B cell (primary cell): Measurements from ENCODE around the gene LBHD1. TPM values are rescaled to one million over a fixed set of nuclear protein-coding genes. Genes with fewer than 3 reads are reported as not detected.

Source experiments
- ATAC-seq: fragments of 200-7000 bp; cut with Tn5 transposase; one replicate; pipeline ENCODE4 v1.10.0; 2021; ENCODE audit warnings: low read depth, mild to moderate bottlenecking, moderate number of reproducible peaks, moderate library complexity
- CTCF ChIA-PET: fragments of 350-600 bp; sonication (Branson Sonifier 250); formaldehyde crosslinking; loops from one replicate; lab custom pipeline; 2021; ENCODE audit warnings: antibody characterized with exemption, inconsistent platforms; lab: Charles Lee
- POLR2A ChIA-PET: fragments of 350-600 bp; sonication (Branson Sonifier 250); formaldehyde crosslinking; loops from one replicate; lab custom pipeline; 2021; ENCODE audit warnings: antibody characterized with exemption; lab: Charles Lee
- DNase-seq: peaks from one replicate; pipeline ENCODE4 v3.0.0; 2013
- H2AFZ ChIP-seq: 2 replicates; pipeline ENCODE4 v1.6.1; 2012; ENCODE audit warnings: mild to moderate bottlenecking, low read depth, low read length; ENCODE audit not compliant: insufficient read depth, poor library complexity, severe bottlenecking
- H3K27ac ChIP-seq, 2 donors: 1 replicate in 1 of 2; 2 replicates in 1 of 2; pipeline ENCODE4 v1.5.1; 2012 to 2013; ENCODE audit warnings: low read length in 2 of 2, mild to moderate bottlenecking in 2 of 2, moderate library complexity in 1 of 2
- H3K27me3 ChIP-seq, 4 experiments: fragments of 200-600 bp in 1 of 4; sonication (generic) in 1 of 4; replicated peaks in 1 of 4; 1 replicate in 2 of 4; 2 replicates in 2 of 4; pipeline versions ENCODE4 v1.6.1 to v1.7.0; 2013 to 2016; ENCODE audit warnings: low read length in 3 of 4, mild to moderate bottlenecking in 2 of 4, mixed read lengths in 1 of 4, moderate library complexity in 1 of 4; ENCODE audit not compliant: insufficient read depth in 4 of 4, control insufficient read depth in 3 of 4; ENCODE audit errors: control extremely low read depth in 1 of 4
- H3K36me3 ChIP-seq, 2 experiments: replicated peaks in 1 of 2; 1 replicate in 1 of 2; 2 replicates in 1 of 2; pipeline versions ENCODE4 v1.6.1 to v1.7.1; 2013; ENCODE audit warnings: low read length in 1 of 2; ENCODE audit not compliant: insufficient read depth in 2 of 2, control insufficient read depth in 1 of 2; ENCODE audit errors: control extremely low read depth in 1 of 2, extremely low read depth in 1 of 2
- H3K4me1 ChIP-seq, 2 donors: fragments of 200-600 bp in 1 of 2; sonication (generic) in 1 of 2; 1 replicate in 1 of 2; 2 replicates in 1 of 2; pipeline versions ENCODE4 v1.5.1 to v1.6.1; 2013 to 2017; ENCODE audit warnings: low read length in 2 of 2; ENCODE audit not compliant: control insufficient read depth in 2 of 2, insufficient read depth in 2 of 2
- H3K4me2 ChIP-seq: replicated peaks from 2 replicates; pipeline ENCODE3; 2012; ENCODE audit warnings: mild to moderate bottlenecking, low read depth, low read length; ENCODE audit not compliant: poor library complexity, severe bottlenecking
- H3K4me3 ChIP-seq, 5 experiments: fragments of 200-600 bp in 1 of 5; sonication (generic) in 1 of 5; 1 replicate in 3 of 5; 2 replicates in 2 of 5; pipeline versions ENCODE4 v1.5.1 to v1.7.0; 2011 to 2016; ENCODE audit warnings: low read length in 4 of 5, mild to moderate bottlenecking in 4 of 5, low read depth in 2 of 5, control low read depth in 1 of 5, moderate library complexity in 1 of 5; ENCODE audit not compliant: insufficient read depth in 1 of 5; ENCODE audit errors: control extremely low read depth in 1 of 5, extremely low read depth in 1 of 5
- H3K79me2 ChIP-seq: fragments of 200-600 bp; sonication (generic); one replicate; pipeline ENCODE4 v1.6.0; 2016; ENCODE audit warnings: low read length; ENCODE audit not compliant: control insufficient read depth, insufficient read depth
- H3K9ac ChIP-seq: fragments of 200-600 bp; sonication (generic); 2 replicates; pipeline ENCODE4 v1.6.1; 2017; ENCODE audit warnings: mild to moderate bottlenecking, low read length, moderate library complexity
- H3K9me3 ChIP-seq, 3 donors: one replicate each; pipeline versions ENCODE4 v1.6.1 to v1.7.1; 2013; ENCODE audit warnings: low read length in 2 of 3; ENCODE audit not compliant: control insufficient read depth in 2 of 3, insufficient read depth in 1 of 3; ENCODE audit errors: control extremely low read depth in 1 of 3
- H4K20me1 ChIP-seq: 2 replicates; pipeline ENCODE4 v1.6.0; 2012; ENCODE audit warnings: mild to moderate bottlenecking, low read length; ENCODE audit not compliant: insufficient read depth, control insufficient read depth, poor library complexity, severe bottlenecking
- H3K27ac Mint-ChIP-seq: one replicate; pipeline ENCODE4 v1.8.0; 2021; ENCODE audit warnings: mixed read lengths
- H3K27me3 Mint-ChIP-seq: one replicate; pipeline ENCODE4 v1.8.0; 2021; ENCODE audit warnings: mixed read lengths
- H3K4me1 Mint-ChIP-seq: one replicate; pipeline ENCODE4 v1.8.0; 2021; ENCODE audit warnings: mixed read lengths
- H3K4me3 Mint-ChIP-seq: one replicate; pipeline ENCODE4 v1.8.0; 2021; ENCODE audit warnings: mixed read lengths
- H3K9me3 Mint-ChIP-seq: one replicate; pipeline ENCODE4 v1.8.0; 2022; ENCODE audit warnings: mixed read lengths; ENCODE audit not compliant: insufficient read depth
- CTCF ChIP-seq: fragments of 200-600 bp; IDR thresholded peaks from one replicate; pipeline ENCODE4 v1.8.0; 2022; ENCODE audit warnings: antibody characterized with exemption, mild to moderate bottlenecking
- EZH2 ChIP-seq: IDR thresholded peaks from 2 replicates; pipeline ENCODE4 v1.6.1; 2012; ENCODE audit warnings: borderline replicate concordance, low read depth, mild to moderate bottlenecking, moderate library complexity, low read length; ENCODE audit not compliant: insufficient read depth, poor library complexity, severe bottlenecking
- WGBS: methylation state at CpG from one replicate; pipeline ENCODE4 v1.1.5; 2013; ENCODE audit warnings: missing lambda C conversion rate; ENCODE audit not compliant: insufficient coverage; 5-methylcytosine and 5-hydroxymethylcytosine counted together
- intact Hi-C: fragments of 100-400 bp; cut with micrococcal nuclease; formaldehyde crosslinking; loops from one replicate; pipeline ENCODE4 v1.10.0; 2022
- polyA plus RNA-seq: library from polyadenylated mRNA; depleted of rRNA; stranded (reverse); fragments of >200 nt; gene quantifications from 2 replicates; pipeline ENCODE4 v1.2.3, GENCODE V29; 2012
- total RNA-seq, 2 donors: library from RNA; stranded (reverse); fragments of 120-200 nt in 1 of 2; gene quantifications; 1 replicate in 1 of 2; 2 replicates in 1 of 2; pipeline versions ENCODE4 v1.2.3 to v1.2.4, GENCODE V29; 2013 to 2022

The LBHD1 gene
- total and polyA plus RNA-seq, 2 donors (not counting 1 experiment from before 2014, with no cell fraction given), result 19.3 to 33.3 TPM

GRCh38 chr11:62669420-62670161, 2.5 kb downstream of the LBHD1 start:
- peaks cover 59% of the 10 kb centered on the region for H3K4me1 Mint-ChIP-seq
- peaks cover 78% of the 10 kb centered on the region for H3K79me2 ChIP-seq
- H3K27me3 ChIP-seq, result no peaks in the 10 kb centered on the region
- H3K36me3 ChIP-seq, result peaks cover 3 to 19% of the 10 kb centered on the region in 2 experiments
- peak overlapping the region in 1 of 2 donors; percentile 16 for H3K27ac ChIP-seq
- H3K4me3 ChIP-seq, result no peak overlapping the region
- H3K9me3 Mint-ChIP-seq, result no peaks in the 10 kb centered on the region
- TF ChIP-seq EZH2 (no peak), CTCF (no peak)
- intact Hi-C loops, result loop anchor here (2.0 kb wide), 3 partner anchors 17 to 211 kb away; partner anchors contain the start of genes HNRNPUL2, INTS5 and SLC3A2
- H3K9ac ChIP-seq, result no peak overlapping the region
- no peak overlapping the region for H3K4me2 ChIP-seq
- peaks cover 10% of the 10 kb centered on the region for H4K20me1 ChIP-seq
- no peaks in the 10 kb centered on the region for H3K9me3 ChIP-seq
- peaks cover 29 to 46% of the 10 kb centered on the region in 2 donors for H3K4me1 ChIP-seq
- WGBS, result 82% methylated on average over 4 of the region's 4 CpGs
- no peak for DNase-seq
- ATAC-seq, result no peak
- peak overlapping the region; percentile 12 for H3K27ac Mint-ChIP-seq
- no peak overlapping the region for H2AFZ ChIP-seq
- no peaks in the 10 kb centered on the region for H3K27me3 Mint-ChIP-seq
- H3K4me3 Mint-ChIP-seq, result peak overlapping the region; percentile 33
- ChIA-PET POLR2A (interaction anchor here (0.6 to 2.8 kb wide), 4 partner anchors 10 to 78 kb away, joined by 3 to 13 read pairs (median 4); partner anchors contain the start of gene TUT1), CTCF (interaction anchor here (0.6 to 2.5 kb wide), 6 partner anchors 11 to 212 kb away, joined by 3 to 13 read pairs (median 4); partner anchors contain the start of gene INTS5)

- Histone ChIP-seq H3K36me3 (peaks cover 4 to 16% of the 10 kb centered on the region in 2 experiments), H3K9me3 (no peaks in the 10 kb centered on the region), H3K4me2 (no peak overlapping the region), H3K4me3 (no peak overlapping the region), H4K20me1 (peaks cover 10% of the 10 kb centered on the region), H2AFZ (no peak overlapping the region), H3K9ac (no peak overlapping the region), H3K27me3 (no peaks in the 10 kb centered on the region), H3K79me2 (peaks cover 73% of the 10 kb centered on the region), H3K27ac (no peak overlapping the region), H3K4me1 (peaks cover 24 to 46% of the 10 kb centered on the region in 2 donors)
- ChIA-PET POLR2A (interaction anchor here (0.6 to 1.4 kb wide), 9 partner anchors 9 to 699 kb away, joined by 3 to 6 read pairs (median 4); partner anchors contain the start of genes GANAB, MTA2, TAF6L and UBXN1), CTCF (interaction anchor here (0.6 to 1.4 kb wide), 3 partner anchors 12 to 76 kb away, joined by 3 to 7 read pairs (median 4); partner anchors contain the start of gene TUT1)
- no peaks in the 10 kb centered on the region for H3K27me3 Mint-ChIP-seq
- intact Hi-C loops, result no loop called here
- ATAC-seq (no peak), DNase-seq (no peak)
- H3K4me1 Mint-ChIP-seq, result peaks cover 63% of the 10 kb centered on the region
- TF ChIP-seq EZH2, result no peak
- TF ChIP-seq CTCF, result no peak
- H3K27ac Mint-ChIP-seq, result peak overlapping the region; percentile 56
- WGBS, result no CpG with 5 or more reads among the region's 2 CpGs
- peak overlapping the region; percentile 97 for H3K4me3 Mint-ChIP-seq
- no peaks in the 10 kb centered on the region for H3K9me3 Mint-ChIP-seq
These were observed 4.6 kb downstream of the LBHD1 start for GRCh38 chr11:62667460-62667859.
